ENCODE measurements around the gene KAT7.

The KAT7 gene

DNA sequence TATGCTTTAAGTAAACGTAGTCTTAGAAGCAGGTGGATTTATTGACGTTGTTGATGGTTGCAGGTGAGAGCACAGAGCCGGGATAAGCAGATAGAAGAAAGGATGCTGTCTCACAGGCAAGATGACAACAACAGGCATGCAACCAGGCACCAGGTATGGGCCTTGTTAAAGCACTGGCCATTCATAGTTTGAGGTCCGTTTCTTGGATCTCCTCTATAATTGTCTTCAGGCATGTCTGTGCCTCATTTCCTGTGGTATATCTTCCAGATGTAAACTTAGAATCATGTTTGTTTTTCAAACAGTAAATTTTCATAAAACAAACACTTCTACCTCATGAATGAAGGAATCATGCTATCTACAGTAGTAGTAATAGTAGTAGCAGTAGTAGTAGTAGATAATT lies 20.6 kb downstream of the KAT7 start:
- TF ChIP-seq, protein P1, sequence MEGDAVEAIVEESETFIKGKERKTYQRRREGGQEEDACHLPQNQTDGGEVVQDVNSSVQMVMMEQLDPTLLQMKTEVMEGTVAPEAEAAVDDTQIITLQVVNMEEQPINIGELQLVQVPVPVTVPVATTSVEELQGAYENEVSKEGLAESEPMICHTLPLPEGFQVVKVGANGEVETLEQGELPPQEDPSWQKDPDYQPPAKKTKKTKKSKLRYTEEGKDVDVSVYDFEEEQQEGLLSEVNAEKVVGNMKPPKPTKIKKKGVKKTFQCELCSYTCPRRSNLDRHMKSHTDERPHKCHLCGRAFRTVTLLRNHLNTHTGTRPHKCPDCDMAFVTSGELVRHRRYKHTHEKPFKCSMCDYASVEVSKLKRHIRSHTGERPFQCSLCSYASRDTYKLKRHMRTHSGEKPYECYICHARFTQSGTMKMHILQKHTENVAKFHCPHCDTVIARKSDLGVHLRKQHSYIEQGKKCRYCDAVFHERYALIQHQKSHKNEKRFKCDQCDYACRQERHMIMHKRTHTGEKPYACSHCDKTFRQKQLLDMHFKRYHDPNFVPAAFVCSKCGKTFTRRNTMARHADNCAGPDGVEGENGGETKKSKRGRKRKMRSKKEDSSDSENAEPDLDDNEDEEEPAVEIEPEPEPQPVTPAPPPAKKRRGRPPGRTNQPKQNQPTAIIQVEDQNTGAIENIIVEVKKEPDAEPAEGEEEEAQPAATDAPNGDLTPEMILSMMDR (IDR thresholded peaks at IDR 0.05; ENCODE audit: control insufficient read depth, extremely low read depth, insufficient read depth), result no peak
- H3K4me3 ChIP-seq (ENCODE audit: low read depth, low read length), result no peak overlapping the region
- DNase-seq (ENCODE audit: low read depth), result no peak

DNA sequence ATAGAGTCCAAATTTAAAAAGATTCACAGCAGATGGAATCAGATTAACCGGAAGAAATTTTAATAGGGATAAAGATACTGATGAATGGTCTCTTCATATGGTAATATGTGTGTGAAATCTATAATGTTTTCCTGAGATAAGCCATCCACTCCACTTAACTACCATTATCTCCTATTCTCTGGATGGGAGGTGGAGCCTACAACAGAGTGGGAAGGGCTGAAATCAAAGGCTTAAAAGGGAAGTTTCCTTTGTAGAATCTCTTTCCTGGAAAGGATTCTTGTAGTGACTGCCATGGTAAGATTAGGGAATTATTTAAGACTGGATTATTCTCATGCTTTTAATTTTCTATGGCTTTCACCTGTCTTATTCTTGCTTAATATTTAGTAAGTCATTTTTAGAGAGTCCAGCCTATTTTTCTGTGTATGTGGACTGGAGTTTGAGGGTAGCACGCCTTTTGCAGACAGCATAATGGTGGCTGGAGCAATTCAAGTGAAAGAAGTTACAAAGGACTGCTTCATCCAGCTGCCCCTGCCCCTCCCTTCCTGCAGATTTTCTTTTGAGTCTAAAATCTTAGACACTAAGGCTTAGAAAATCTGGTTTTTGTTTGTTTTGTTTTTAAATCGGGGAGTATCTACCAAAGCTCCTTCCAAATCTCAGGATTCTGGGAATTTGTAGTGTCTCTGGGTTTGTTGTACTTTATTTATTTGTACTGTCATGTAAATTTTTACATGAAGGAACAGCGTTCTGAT lies 26.5 kb downstream of the KAT7 start:
- TF ChIP-seq, protein P1 (IDR thresholded peaks at IDR 0.05; ENCODE audit: control insufficient read depth, extremely low read depth, insufficient read depth), result no peak
- H3K4me3 ChIP-seq (ENCODE audit: low read depth, low read length), result peak overlapping the region; percentile 40

GRCh38 chr17:49815761-49816281 lies 27.3 kb downstream of the KAT7 start:
- peak; percentile 83 for DNase-seq (ENCODE audit: low read depth)
- peak overlapping the region; percentile 40 for H3K4me3 ChIP-seq (ENCODE audit: low read depth, low read length)
- TF ChIP-seq, protein P1 (IDR thresholded peaks at IDR 0.05; ENCODE audit: control insufficient read depth, extremely low read depth, insufficient read depth), result no peak

More for the DNA sequence above, 26.5 kb downstream of the KAT7 start:
- DNase-seq (ENCODE audit: low read depth), result no peak

GRCh38 chr17:49817993-49818392 lies 29.5 kb downstream of the KAT7 start:
- no peak overlapping the region for H3K4me3 ChIP-seq (ENCODE audit: low read depth, low read length)
- TF ChIP-seq, protein P1 (IDR thresholded peaks at IDR 0.05; ENCODE audit: control insufficient read depth, extremely low read depth, insufficient read depth), result no peak
- no peak for DNase-seq (ENCODE audit: low read depth)

DNA sequence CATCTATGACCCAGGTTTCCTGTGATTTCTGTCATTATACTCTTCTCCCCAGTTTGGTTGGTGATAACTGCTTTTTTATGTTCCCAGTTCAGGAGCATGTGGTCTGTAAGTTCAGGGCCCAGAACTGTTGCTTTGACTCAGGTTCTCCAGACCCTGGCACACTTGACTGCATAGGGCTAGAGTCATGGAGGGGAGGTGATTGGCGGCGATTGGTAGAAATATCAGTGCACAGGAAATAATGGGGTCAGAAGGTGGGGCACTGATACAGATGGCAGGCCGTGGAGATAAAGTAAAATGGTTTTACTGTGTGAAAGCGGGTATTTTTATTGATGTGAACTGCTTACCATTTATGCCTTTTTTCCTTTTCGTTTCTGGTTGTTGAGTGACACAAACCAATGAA lies 30.7 kb downstream of the KAT7 start:
- no peak overlapping the region for H3K4me3 ChIP-seq (ENCODE audit: low read depth, low read length)
- no peak for DNase-seq (ENCODE audit: low read depth)
- TF ChIP-seq, protein P1 (IDR thresholded peaks at IDR 0.05; ENCODE audit: control insufficient read depth, extremely low read depth, insufficient read depth), result no peak

GRCh38 chr17:49819651-49820050 lies 31.2 kb downstream of the KAT7 start:
- H3K4me3 ChIP-seq (ENCODE audit: low read depth, low read length), result no peak overlapping the region
- TF ChIP-seq, protein P1 (IDR thresholded peaks at IDR 0.05; ENCODE audit: control insufficient read depth, extremely low read depth, insufficient read depth), result no peak
- peak; percentile 76 for DNase-seq (ENCODE audit: low read depth)
